Mucosa of gallbladder (tissue), 1 donor: Measurements from ENCODE around the gene ALDH1L2. TPM values are rescaled to one million over a fixed set of nuclear protein-coding genes. Genes with fewer than 3 reads are reported as not detected.
"Not testable (repeated sequence)": the region's sequence is repeated elsewhere in the genome, so short reads cannot be mapped to it uniquely, and the experiment has no call there.

Experiments
- DNase-seq: peaks from one replicate; pipeline ENCODE4 v3.0.0-alpha.2; 2020; ENCODE audit warnings: low spot score
- total RNA-seq: library from RNA; stranded (reverse); gene quantifications from one replicate; pipeline ENCODE4 v1.2.1, GENCODE V29; 2021
- donor health status: DM: no; HTN: no; CAD: no.

Gene ALDH1L2
- total RNA-seq = 5.1 TPM

GRCh38 chr12:105084251-105085250 lies at the start of gene ALDH1L2:
Gene ALDH1L2 (minus strand): TSS chr12:105084458. CDS start chr12:105084436, 22 bp downstream.
- DNase-seq = peak; percentile 83

DNA sequence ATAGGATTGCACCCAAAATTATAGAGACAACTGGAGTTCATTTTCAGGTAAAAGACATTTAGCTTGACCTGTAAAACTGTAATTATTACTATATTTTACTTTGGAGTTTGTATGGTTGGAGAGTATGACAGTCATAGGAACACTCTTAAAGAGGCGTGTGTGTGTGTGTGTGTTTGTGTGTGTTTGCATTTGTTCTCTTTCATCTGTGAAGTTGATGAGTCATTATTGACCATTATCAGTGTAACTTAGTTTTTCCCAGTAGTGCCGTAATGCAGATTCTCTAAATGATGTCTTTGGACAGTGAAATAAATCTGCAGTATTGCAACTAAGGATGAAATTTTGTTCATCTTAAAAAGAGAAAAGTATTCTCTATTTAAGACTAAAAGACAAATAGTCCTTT lies 36.3 kb upstream of the ALDH1L2 start:
- DNase-seq = no peak

DNA sequence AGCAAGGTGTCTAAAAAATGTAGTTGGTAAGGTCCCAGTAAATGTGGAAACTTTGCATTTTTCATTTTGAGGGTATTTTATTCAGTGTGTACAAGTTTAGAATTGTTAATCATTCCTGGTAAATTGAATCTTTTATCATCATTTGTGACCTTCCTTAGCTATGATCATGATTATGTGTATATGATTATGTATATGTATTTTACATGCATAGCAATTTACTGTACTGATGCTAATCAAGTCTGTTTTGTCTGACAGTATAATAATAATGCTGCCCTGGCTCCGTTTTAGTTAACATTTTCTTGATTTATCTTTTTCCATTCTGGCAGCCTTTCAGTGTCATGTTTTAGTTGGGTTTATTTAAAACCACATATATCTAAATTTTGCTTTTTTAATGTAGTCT lies 32.7 kb upstream of the ALDH1L2 start:
- DNase-seq = no peak

DNA sequence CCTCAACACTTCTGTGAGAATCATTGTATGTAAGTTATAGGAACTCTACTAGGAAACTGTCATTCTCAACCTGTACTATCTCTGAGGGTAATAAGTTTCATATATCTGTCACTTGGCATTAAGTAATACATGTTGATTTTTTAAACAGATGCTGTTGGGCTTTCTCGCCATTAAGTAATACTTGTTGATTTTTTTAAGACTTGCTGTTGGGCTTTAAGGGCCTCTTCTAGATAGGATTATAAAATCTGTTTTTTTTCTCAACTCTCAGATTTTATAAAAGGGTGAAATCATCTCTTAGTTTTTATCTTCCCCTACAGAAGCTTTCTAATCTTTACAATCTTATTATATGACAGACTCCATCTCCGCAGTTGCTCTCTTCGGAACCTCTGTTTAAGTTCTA lies 28.8 kb upstream of the ALDH1L2 start:
- no peak for DNase-seq

- DNase-seq = no peak
Observed at GRCh38 chr12:105110851-105111250, 26.6 kb upstream of the ALDH1L2 start.

- no peak for DNase-seq
Observed at GRCh38 chr12:105109465-105110212, 25.4 kb upstream of the ALDH1L2 start.

DNA sequence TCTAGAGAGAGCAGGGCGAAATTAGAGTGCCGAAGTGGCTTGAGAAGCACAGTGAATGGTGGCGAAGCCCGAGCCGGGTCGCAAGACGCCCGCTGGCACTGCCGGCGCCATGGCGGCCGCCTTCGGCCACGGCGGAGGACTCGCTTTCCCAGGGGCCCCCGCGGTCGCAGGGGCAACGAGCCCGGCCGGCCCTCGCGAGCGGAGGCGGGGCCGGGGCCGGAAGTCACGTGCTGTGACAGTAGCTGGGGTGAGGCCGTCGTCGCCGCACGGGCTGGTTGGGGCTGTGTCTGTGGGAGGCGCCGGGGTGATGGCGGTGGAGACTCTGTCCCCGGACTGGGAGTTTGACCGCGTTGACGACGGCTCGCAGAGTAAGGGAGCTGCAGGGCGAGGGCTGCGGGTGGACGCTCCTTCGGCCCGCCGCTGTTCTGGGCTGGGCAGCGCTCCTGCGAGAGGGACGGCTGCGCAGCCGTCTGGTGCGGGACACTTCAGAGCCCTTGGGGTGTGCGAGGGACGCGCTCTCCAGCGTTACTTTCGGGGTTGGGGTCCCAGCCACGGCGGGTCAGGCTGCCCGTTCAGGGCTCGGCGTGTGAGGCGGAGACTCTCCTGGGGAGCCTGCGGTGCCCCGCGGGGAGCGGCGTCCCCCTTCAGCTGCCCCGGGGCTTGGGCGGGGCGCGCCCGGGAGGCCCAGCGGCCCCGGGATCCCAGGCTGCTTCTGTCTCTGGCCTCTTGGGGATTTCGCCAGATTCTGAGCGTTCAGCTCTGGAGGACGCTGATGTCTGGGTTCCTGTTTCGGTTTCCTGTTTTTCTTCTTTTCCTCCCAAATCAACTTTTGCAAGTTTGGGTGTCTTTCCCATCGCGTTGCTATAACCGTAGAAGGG lies 23.5 kb upstream of the ALDH1L2 start, which contains the start of gene WASHC4:
WASHC4 (plus strand) TSS at position 238 of the 878 bp plus-strand sequence; CDS start at position 308, 70 bp downstream.
- DNase-seq = peak; percentile 95

GRCh38 chr12:105107171-105107493 lies 22.9 kb upstream of the ALDH1L2 start:
- no peak for DNase-seq

GRCh38 chr12:105106621-105107020 lies 22.4 kb upstream of the ALDH1L2 start:
- DNase-seq = no peak

- DNase-seq = no peak
Observed at GRCh38 chr12:105104762-105105161, 20.5 kb upstream of the ALDH1L2 start.

GRCh38 chr12:105102673-105103072 lies 18.4 kb upstream of the ALDH1L2 start:
- DNase-seq = no peak

DNA sequence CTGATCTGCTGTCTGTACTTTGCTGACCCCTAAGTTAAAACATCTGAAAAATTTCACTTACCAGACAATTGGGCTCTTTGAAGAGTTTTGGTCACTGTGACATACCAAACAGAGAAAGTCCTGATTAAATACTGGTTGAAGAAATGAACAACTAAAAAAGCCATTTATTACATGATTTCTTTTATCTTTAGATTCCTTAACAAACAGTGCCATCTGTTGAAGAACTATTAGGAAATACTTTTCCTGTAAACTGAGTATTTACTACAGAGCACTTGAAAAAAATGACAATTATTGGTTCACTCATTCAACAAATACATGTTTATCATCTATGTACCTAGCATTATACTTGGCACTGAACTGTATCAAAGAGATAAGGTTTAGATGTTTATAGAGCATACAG lies 16.7 kb upstream of the ALDH1L2 start:
- no peak for DNase-seq

GRCh38 chr12:105100207-105100985 lies 16.1 kb upstream of the ALDH1L2 start:
- no peak for DNase-seq

DNA sequence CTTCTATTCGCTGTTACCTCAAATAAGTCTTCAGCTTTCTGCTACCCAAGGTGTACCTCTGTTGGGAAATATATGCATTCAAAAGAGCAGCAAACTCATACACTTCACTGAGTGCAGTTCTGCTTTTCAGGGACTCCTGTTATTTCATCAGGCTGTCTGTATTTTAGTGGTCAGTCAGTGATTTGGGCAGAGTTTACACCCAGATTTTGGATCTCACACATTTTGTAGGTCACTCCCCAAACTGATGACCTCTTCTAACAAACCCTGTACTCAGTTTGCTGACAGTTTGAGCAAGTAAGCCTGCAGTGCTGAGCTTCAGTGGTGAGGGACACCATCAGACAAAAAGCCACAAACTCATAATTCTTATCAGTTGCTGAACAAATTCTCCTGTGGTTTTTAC lies 15.1 kb upstream of the ALDH1L2 start:
- no peak for DNase-seq

- DNase-seq = not testable (repeated sequence)
Observed at GRCh38 chr12:105095338-105095737, 11.1 kb upstream of the ALDH1L2 start.

DNA sequence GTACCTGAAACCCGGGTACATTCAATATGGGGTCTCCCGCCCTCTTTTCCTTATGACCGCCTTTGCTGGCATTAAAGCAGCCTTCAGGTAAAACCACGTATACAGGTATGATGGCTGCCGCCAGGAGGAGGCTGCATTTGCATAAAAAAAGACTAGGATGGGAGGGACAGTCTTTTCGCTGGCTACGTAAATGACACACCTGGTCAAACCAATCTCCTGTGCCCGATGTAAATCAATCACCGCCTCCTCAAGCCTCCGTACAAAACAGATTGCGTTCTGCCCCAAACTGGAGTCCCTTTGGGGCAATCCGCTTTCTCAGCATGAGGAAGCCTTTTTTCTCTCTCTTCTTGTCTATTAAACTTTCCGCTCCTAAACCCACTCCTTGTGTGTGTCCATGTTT lies 8.1 kb upstream of the ALDH1L2 start:
- DNase-seq = peak; percentile 62

- no peak for DNase-seq
Observed at GRCh38 chr12:105091476-105092206, 7.4 kb upstream of the ALDH1L2 start.

GRCh38 chr12:105090361-105090760 lies 6.1 kb upstream of the ALDH1L2 start:
- DNase-seq = no peak

DNA sequence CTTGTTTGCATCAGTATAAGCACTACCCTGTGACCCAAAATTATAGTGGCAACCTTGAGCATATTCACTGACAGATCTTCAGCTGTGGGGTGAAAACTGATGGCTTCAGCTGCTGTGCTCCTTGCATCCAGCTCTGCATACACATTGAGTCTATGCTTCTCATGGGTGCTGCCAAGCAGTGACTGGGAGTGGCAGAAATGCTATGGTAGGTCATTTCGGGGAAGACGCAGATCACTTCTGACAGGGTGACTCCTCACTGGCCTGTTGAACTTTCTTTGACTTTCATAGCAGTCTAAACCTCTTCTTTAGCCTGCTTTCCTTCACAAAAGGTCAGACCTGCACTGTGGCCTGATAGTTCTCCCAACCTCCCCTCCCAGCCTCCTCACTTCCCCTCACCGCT lies 5.6 kb upstream of the ALDH1L2 start:
- no peak for DNase-seq

GRCh38 chr12:105085501-105085900 lies 1.2 kb upstream of the ALDH1L2 start:
- DNase-seq = no peak
